Immature natural killer cell (primary cell): ENCODE results near the gene CAMSAP3. TPM values are rescaled to one million over a fixed set of nuclear protein-coding genes. Genes with fewer than 3 reads are reported as not detected.
"Not testable (repeated sequence)": the region's sequence is repeated elsewhere in the genome, so short reads cannot be mapped to it uniquely, and the experiment has no call there.

Experiments
- DNase-seq, 3 donors: peaks; one replicate each; pipeline ENCODE4 v3.0.0; 2022; ENCODE audit warnings: mixed read lengths in 1 of 3
- H3K27ac Mint-ChIP-seq, 6 donors: one replicate each; pipeline ENCODE4 v1.8.0; 2020; ENCODE audit warnings: mixed read lengths in 6 of 6, mild to moderate bottlenecking in 5 of 6, inconsistent platforms in 4 of 6, moderate library complexity in 3 of 6
- H3K27me3 Mint-ChIP-seq, 3 donors: one replicate each; pipeline ENCODE4 v1.8.0; 2020 to 2021; ENCODE audit warnings: low read depth in 3 of 3, mild to moderate bottlenecking in 3 of 3, mixed read lengths in 3 of 3, moderate library complexity in 3 of 3, inconsistent platforms in 1 of 3
- H3K36me3 Mint-ChIP-seq, 3 donors: one replicate each; pipeline ENCODE4 v1.8.0; 2020; ENCODE audit warnings: mixed read lengths in 3 of 3, inconsistent platforms in 2 of 3, mild to moderate bottlenecking in 2 of 3
- H3K4me1 Mint-ChIP-seq, 2 donors: one replicate each; pipeline ENCODE4 v1.8.0; 2020; ENCODE audit warnings: inconsistent platforms in 2 of 2, mild to moderate bottlenecking in 2 of 2, mixed read lengths in 2 of 2, moderate library complexity in 1 of 2
- H3K4me3 Mint-ChIP-seq, 5 donors: one replicate each; pipeline ENCODE4 v1.8.0; 2020; ENCODE audit warnings: mild to moderate bottlenecking in 5 of 5, mixed read lengths in 5 of 5, inconsistent platforms in 3 of 5, moderate library complexity in 3 of 5
- H3K9me3 Mint-ChIP-seq, 6 donors: one replicate each; pipeline ENCODE4 v1.8.0; 2020; ENCODE audit warnings: mild to moderate bottlenecking in 6 of 6, mixed read lengths in 6 of 6, inconsistent platforms in 4 of 6, moderate library complexity in 3 of 6
- polyA plus RNA-seq, 3 donors: library from polyadenylated mRNA; unstranded; fragments of 300-500 nt; fragmentation: Illumina TruSeq; gene quantifications; one replicate each; pipeline ENCODE4 v1.2.3, GENCODE V29; 2021

Gene CAMSAP3
- polyA plus RNA-seq, 3 donors from 2014 or later = not detected

DNA sequence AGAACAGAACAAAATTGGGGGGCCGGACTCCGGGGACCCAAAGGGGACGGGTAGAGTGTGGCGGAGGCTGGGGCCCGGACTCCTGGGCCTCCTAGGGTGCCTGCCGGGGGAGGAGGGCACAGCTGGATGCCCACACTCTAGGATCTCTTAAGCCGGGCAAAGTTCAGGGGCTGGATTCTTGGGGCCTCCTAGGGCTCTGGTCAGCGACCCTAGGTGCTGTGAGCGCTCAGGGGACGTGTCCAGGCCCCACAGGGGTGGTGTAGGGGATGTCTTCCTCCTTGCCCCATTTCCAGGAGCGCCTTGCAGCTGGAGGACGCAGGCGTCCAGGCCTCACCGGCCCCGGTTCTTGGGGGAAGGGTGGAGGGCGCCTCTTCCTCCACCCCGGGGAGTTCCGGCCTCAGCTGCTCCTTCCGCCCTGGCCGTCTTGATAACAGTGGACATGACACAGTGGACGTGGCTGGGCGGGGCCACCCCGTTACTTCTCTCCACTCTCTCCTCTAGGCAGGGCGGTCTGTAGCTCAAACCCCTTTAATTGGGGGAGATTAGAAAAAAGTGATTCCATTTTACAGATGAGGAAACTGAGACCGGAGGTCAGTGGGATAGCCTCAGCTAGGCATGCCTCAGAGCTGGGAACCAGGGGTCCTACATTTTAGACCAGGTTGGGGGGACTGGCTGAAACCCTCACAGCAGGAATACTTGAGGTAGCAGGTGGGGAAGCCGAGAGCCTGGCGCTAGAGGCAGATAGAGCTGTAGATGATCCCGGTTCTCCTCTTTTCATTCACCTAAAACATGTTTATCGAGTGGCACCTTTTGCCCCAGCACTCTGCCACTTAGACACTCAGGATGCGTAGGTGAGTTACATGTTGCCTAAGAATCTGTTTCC, 42.0 kb downstream of the CAMSAP3 start:
- Mint-ChIP-seq H3K9me3 (no peaks in the 10 kb centered on the region), H3K36me3 (peaks cover 3 to 6% (median 4%) of the 10 kb centered on the region in 3 donors), H3K27ac (peak overlapping the region; percentile 83 to 93 (median 90)), H3K4me3 (peak overlapping the region; percentile 82 to 87 (median 83)), H3K4me1 (peaks cover 36 to 45% of the 10 kb centered on the region in 2 donors), H3K27me3 (peaks cover 0 to 8% (median 0%) of the 10 kb centered on the region in 3 donors)
- peak in 2 of 3 donors; percentile 21 to 32 for DNase-seq

DNA sequence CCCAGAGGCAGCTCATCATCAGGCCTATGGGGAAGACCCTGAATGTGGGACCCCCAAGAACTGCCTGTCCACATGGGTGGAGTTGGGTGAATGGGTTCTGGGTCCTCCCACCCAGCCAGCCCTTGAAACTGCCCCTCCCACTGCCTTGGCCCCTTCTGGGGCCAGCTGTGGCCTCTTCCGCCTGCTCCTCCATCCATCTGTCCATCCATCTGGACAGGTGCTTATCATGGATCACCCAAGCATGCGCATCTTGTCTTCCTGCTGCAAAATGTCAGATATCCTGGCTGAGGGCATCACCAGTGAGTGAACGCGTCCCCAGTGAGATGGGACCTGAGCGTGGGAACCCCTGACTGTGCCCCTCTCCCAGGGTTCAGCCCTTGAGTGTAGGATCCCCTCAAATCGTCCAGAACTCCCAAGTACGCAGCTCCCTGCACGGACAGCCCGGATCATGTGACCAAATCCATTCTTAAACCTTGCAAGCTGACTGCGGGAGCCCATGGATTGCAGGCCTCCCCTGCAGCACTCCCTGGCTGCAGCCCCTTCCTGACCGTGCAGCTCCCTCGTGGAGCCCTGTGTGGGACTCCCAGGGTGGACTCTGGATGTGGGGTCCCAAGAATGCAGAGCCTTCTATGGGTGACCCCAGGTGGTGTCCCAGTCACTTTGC, 43.3 kb downstream of the CAMSAP3 start:
- H3K27ac Mint-ChIP-seq = peak overlapping the region; percentile 3 to 67 (median 60)
- no peaks in the 10 kb centered on the region for H3K9me3 Mint-ChIP-seq
- no peak for DNase-seq
- H3K4me1 Mint-ChIP-seq = peaks cover 36 to 45% of the 10 kb centered on the region in 2 donors
- peaks cover 3 to 6% (median 4%) of the 10 kb centered on the region in 3 donors for H3K36me3 Mint-ChIP-seq
- peaks cover 0 to 8% (median 0%) of the 10 kb centered on the region in 3 donors for H3K27me3 Mint-ChIP-seq
- H3K4me3 Mint-ChIP-seq = peak overlapping the region; percentile 4 to 67 (median 42)

DNA sequence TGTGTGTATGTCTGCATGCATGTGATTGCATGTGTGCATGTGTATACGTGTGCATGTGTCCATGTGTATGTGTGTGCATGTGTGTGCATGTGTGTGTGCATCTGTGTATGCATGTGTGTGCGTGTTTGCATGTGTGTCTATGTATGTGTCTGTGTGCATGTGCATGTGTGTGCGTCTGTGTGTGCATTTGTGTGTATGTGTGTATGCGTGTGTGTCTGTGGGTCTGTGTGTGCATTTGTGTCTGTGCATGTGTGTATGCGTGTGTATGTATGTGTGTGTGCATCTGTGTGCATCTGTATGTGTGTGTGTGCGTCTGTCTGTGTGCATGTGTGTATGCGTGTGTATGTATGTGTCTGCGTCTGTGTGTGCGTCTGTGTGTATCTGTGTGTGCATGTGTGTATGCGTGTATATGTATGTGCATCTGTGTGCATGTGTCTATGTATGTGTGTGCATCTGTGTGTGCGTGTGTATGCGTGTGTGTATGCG, 44.2 kb downstream of the CAMSAP3 start:
- H3K4me1 Mint-ChIP-seq = peaks cover 36 to 45% of the 10 kb centered on the region in 2 donors
- DNase-seq = no peak
- no peaks in the 10 kb centered on the region for H3K9me3 Mint-ChIP-seq
- peak overlapping the region; percentile 0 to 76 (median 32) for H3K27ac Mint-ChIP-seq
- H3K27me3 Mint-ChIP-seq = peaks cover 0 to 12% (median 0%) of the 10 kb centered on the region in 3 donors
- H3K4me3 Mint-ChIP-seq = peak overlapping the region; percentile 8 to 42 (median 30)
- peaks cover 3 to 6% (median 4%) of the 10 kb centered on the region in 3 donors for H3K36me3 Mint-ChIP-seq

DNA sequence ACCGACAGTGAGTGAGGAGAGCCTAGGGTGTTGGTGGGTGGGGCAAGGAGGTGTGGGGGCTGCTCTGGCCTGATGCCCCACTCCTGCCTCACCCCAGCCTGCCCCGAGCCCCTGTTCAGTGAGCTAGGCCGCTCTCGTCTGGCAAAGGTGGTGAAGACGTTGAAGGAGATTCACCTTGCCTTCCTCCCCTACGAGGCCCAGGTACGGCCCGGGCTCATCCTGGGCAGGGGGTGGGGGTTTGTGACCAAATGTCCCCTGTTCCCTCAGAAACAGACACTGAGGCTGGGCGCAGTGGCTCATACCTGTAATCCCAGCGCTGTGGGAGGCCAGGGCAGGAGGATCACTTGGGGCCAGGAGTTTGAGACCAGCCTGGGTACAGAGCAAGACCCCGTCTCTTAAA, 45.1 kb downstream of the CAMSAP3 start:
- peaks cover 4 to 8% (median 5%) of the 10 kb centered on the region in 3 donors for H3K36me3 Mint-ChIP-seq
- H3K4me1 Mint-ChIP-seq = peaks cover 33 to 38% of the 10 kb centered on the region in 2 donors
- DNase-seq = no peak
- H3K27me3 Mint-ChIP-seq = peaks cover 0 to 10% (median 0%) of the 10 kb centered on the region in 3 donors
- no peak overlapping the region for H3K4me3 Mint-ChIP-seq
- no peaks in the 10 kb centered on the region for H3K9me3 Mint-ChIP-seq
- no peak overlapping the region for H3K27ac Mint-ChIP-seq

DNA sequence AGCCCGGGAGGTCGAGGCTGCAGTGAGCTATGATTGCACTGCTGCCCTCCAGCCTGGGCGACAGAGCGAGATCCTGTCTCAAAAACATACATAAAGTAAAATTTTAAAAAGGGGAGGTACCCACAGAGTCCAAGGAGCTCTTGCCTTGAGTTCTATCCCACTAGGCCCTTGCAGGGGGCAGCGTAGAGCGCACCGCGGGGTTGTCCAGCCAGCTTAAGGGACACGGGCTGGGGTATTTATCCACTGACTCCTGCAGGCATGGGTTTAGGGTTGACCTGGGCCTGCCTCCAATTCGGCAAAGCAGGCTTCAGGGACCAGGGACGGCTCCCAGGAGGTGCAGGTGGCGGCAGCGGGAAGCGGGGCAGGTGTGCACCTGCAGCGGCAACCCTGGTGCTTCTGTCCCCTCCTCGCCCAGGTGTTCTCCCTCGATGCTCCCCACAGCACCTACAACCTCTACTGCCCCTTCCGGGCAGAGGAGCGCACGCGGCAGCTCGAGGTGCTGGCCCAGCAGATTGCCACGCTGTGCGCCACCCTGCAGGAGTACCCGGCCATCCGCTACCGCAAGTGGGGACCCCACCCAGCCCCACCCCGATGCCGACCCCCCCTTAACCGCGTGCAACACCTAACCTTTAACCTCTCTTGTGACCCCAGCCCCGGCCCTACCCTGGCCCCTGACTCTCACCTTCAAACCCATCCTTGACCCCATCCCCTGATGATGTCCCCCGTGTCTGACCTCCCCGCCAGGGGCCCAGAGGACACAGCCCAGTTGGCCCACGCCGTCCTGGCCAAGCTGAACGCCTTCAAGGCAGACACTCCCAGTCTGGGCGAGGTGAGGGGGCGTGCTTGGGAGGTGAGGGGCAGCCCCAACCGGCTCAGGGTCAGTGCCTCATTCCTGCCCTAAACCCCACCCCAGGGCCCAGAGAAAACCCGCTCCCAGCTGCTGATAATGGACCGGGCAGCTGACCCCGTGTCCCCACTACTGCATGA, 45.9 kb downstream of the CAMSAP3 start:
- Mint-ChIP-seq H3K4me1 (peaks cover 26 to 30% of the 10 kb centered on the region in 2 donors), H3K27ac (no peak overlapping the region), H3K36me3 (peaks cover 4 to 9% (median 6%) of the 10 kb centered on the region in 3 donors), H3K27me3 (peaks cover 0 to 10% (median 0%) of the 10 kb centered on the region in 3 donors), H3K9me3 (no peaks in the 10 kb centered on the region), H3K4me3 (no peak overlapping the region)
- no peak for DNase-seq

DNA sequence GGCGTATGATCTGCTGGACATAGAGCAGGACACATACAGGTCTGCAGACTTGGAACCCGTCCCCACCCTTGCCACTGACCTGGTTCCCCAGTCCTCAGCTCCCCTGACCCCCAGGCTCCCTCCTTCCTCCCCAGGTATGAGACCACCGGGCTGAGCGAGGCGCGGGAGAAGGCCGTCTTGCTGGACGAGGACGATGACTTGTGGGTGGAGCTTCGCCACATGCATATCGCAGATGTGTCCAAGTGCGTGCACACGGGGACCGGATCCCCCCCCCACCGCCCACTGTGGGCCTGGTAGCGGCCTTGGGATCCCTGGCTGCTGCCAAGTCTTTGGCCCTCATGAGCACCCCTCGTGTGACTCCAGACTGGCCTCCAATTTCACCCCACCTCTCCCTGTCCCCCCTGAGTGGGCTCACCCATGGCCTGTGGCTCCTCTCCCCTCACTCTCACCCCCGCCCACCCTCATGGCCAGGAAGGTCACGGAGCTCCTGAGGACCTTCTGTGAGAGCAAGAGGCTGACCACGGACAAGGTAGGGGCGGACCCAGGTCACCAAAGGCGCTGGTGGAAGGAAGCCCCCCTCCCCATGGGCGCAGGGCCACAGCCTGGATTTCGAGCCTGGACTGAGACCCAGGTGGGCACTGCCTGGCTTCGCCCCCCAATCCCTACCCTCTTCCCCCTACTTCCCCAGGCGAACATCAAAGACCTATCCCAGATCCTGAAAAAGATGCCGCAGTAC, 46.8 kb downstream of the CAMSAP3 start:
- Mint-ChIP-seq H3K9me3 (no peaks in the 10 kb centered on the region), H3K36me3 (peaks cover 4 to 9% (median 6%) of the 10 kb centered on the region in 3 donors), H3K4me3 (no peak overlapping the region), H3K27ac (no peak overlapping the region), H3K4me1 (peaks cover 24 to 27% of the 10 kb centered on the region in 2 donors), H3K27me3 (peaks cover 0 to 5% (median 0%) of the 10 kb centered on the region in 3 donors)
- no peak for DNase-seq

DNA sequence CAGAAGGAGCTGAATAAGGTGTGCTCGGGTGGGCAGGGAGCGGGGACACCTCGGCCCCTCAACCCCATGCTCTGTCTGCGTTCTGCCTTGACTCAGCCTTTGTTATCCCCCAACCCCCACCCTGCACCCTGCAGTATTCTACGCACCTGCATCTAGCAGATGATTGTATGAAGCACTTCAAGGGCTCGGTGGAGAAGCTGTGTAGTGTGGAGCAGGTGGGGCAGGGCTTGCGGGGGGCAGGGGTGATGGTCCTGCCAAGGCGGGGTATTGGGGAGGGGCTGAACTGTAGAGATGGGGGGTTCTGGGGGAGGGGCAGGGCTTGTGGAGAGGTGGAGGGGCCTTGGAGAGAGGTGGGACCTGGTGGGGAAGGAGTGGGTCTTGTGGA, 47.4 kb downstream of the CAMSAP3 start:
- H3K27me3 Mint-ChIP-seq = peaks cover 0 to 5% (median 0%) of the 10 kb centered on the region in 3 donors
- no peak overlapping the region for H3K4me3 Mint-ChIP-seq
- H3K9me3 Mint-ChIP-seq = no peaks in the 10 kb centered on the region
- DNase-seq = no peak
- peak overlapping the region in 2 of 6 donors; percentile 34 to 42 for H3K27ac Mint-ChIP-seq
- H3K4me1 Mint-ChIP-seq = peaks cover 20 to 21% of the 10 kb centered on the region in 2 donors
- H3K36me3 Mint-ChIP-seq = peaks cover 4 to 9% (median 6%) of the 10 kb centered on the region in 3 donors

DNA sequence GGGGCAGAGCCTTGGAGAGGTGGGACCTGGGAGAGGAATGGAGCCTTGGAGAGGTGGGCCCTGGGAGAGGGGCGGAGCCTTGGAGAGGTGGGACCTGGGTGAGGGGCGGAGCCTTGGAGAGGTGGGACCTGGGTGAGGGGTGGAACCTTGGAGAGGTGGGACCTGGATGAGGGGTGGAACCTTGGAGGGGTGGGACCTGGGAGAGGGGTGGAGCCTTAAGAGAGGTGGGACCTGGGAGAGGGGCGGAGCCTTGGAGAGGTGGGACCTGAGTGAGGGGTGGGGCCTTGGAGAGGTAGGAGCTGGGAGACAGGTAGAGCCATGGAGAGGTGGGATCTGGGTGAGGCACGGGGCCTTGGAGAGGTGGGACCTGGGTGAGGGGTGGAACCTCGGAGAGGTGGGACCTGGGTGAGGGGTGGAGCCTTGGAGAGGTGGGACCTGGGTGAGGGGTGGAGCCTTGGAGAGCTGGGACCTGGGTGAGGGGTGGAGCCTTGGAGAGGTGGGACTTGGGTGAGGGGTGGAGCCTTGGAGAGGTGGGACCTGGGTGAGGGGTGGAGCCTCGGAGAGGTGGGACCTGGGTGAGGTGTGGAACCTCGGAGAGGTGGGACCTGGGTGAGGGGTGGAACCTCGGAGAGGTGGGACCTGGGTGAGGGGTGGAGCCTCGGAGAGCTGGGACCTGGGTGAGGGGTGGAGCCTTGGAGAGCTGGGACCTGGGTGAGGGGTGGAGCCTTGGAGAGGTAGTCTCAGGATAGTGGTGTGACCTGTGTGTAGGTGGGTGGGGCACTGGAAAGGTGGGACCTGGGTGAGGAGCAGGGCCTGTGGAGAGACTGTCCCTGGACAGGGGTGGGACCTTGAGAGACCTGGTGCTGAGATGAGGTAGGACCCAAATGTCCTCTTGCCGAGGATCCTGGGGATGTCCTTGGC, 48.2 kb downstream of the CAMSAP3 start:
- DNase-seq = peak; percentile 9 to 20 (median 19)
- Mint-ChIP-seq H3K27ac (peak overlapping the region in 2 of 6 donors; percentile 34 to 42), H3K4me1 (peaks cover 16% of the 10 kb centered on the region in 2 donors)
- H3K9me3 Mint-ChIP-seq, H3K27me3 Mint-ChIP-seq, H3K36me3 Mint-ChIP-seq, H3K4me3 Mint-ChIP-seq: not testable (repeated sequence)

DNA sequence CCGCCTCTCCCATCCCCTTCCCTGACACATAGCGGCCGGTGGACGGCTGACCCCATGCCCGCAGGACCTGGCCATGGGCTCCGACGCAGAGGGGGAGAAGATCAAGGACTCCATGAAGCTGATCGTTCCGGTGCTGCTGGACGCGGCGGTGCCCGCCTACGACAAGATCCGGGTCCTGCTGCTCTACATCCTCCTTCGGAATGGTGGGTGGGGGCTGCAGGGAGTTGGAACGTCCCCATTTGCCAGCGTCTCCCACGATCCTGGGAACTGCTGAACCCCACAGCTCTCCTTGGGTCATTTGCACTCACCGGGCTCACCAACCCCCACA, 48.9 kb downstream of the CAMSAP3 start:
- no peaks in the 10 kb centered on the region for H3K9me3 Mint-ChIP-seq
- no peak for DNase-seq
- H3K27me3 Mint-ChIP-seq = peaks cover 0 to 4% (median 0%) of the 10 kb centered on the region in 3 donors
- peaks cover 4 to 9% (median 6%) of the 10 kb centered on the region in 3 donors for H3K36me3 Mint-ChIP-seq
- no peak overlapping the region for H3K4me3 Mint-ChIP-seq
- H3K27ac Mint-ChIP-seq = no peak overlapping the region
- peaks cover 10% of the 10 kb centered on the region in 2 donors for H3K4me1 Mint-ChIP-seq

DNA sequence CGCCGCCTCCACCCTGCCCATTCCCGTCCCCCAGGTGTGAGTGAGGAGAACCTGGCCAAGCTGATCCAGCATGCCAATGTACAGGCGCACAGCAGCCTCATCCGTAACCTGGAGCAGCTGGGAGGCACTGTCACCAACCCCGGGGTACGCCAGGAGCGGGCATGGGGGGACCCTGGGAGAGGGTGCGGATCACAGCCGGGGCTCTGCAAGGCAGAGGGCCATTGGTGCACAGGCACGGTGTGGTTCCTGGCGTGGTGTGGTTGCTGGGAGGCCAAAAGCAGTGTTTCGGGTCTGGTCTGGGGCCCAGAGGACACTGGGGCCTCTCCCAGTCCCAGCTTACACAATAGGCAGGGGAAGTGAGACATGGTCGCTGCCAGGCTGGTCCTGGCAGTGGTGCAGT, 49.5 kb downstream of the CAMSAP3 start:
- Mint-ChIP-seq H3K4me1 (peaks cover 3 to 4% of the 10 kb centered on the region in 2 donors), H3K36me3 (peaks cover 0 to 4% (median 3%) of the 10 kb centered on the region in 3 donors), H3K27ac (peak overlapping the region in 1 of 6 donors; percentile 53), H3K4me3 (no peak overlapping the region), H3K27me3 (peaks cover 0 to 4% (median 0%) of the 10 kb centered on the region in 3 donors), H3K9me3 (no peaks in the 10 kb centered on the region)
- DNase-seq = no peak

DNA sequence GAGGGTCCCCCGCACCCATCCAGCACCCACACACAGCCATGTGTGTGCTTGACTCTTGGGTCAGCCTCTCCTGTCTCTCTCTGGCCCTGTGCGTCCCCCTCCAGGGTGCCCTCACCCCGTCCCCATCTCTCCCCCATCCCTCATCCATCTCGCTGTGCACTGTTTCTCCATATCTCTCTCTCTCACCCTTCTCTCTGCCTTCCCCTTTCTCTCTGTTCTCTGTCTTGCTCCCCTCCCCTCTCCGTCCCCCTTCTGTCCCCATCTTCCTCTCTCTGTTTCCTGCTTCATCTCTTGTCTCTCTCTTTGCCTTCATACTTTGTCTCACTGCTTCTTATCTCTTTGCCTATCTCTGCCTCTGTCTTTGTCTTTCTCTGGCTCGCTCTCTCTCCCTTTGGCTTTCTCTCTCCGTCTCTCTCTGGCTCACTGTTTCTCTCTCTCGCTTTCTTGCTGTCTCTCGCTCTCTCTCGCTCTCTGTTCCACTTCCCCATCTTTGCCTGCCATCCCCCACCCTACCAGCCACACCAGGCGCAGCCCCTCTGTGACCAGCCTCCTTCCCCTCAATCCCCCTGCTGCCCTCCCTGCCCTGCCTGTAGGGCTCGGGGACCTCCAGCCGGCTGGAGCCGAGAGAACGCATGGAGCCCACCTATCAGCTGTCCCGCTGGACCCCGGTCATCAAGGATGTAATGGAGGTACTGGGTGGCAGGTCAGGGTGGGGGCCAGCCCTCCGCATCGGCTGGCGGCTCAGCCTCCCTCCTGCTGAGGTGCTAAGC, 50.2 kb downstream of the CAMSAP3 start:
- H3K4me1 Mint-ChIP-seq = no peaks in the 10 kb centered on the region
- no peak for DNase-seq
- peak overlapping the region in 3 of 6 donors; percentile 46 to 87 (median 62) for H3K27ac Mint-ChIP-seq
- H3K36me3 Mint-ChIP-seq = peaks cover 0 to 4% (median 3%) of the 10 kb centered on the region in 3 donors
- no peaks in the 10 kb centered on the region for H3K9me3 Mint-ChIP-seq
- H3K27me3 Mint-ChIP-seq = peaks cover 0 to 4% (median 0%) of the 10 kb centered on the region in 3 donors
- H3K4me3 Mint-ChIP-seq = peak overlapping the region in 1 of 5 donors; percentile 25
